ENCODE results near the gene NSD1.

DNA sequence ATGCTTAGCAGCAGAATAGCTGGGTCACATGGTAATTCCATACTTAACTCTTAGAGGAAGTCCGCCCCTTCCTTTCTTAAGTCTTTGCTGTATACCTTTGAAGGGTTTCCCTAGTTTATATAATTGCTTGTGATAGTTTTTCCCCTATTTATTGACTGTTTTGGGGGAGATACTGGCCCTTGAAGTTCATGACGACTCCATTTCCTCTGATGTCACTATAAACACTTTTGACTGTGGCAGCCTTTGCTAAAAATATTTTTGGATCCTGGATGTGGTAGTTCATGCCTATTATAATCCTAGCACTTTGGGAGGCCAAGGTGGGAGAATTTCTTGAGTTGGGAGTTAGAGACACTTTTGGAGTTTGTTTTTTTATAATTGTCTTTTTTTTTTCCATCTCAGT lies 38.4 kb downstream of the NSD1 start:
- TF ChIP-seq TAF1 (IDR thresholded peaks at IDR 0.05; ENCODE audit: borderline replicate concordance, insufficient read depth, low read length) (no peak), POLR2AphosphoS5 (IDR thresholded peaks at IDR 0.05; ENCODE audit: low read depth, low read length) (no peak), REST (IDR thresholded peaks at IDR 0.05; ENCODE audit: insufficient read depth in 1 of 2, low read depth in 2 of 2, low read length in 2 of 2) (no peak)

All from PFSK-1 (cell line).